GM21390 (cell line): ENCODE measurements around the gene TNFSF4.
"Not testable (repeated sequence)": the region's sequence is repeated elsewhere in the genome, so short reads cannot be mapped to it uniquely, and the experiment has no call there.

Experiments used
- ATAC-seq: cut with Tn5 transposase; IDR thresholded peaks from one replicate; pipeline ENCODE4 v1.9.1; 2021; ENCODE audit not compliant: unreplicated experiment

TNFSF4 gene

DNA sequence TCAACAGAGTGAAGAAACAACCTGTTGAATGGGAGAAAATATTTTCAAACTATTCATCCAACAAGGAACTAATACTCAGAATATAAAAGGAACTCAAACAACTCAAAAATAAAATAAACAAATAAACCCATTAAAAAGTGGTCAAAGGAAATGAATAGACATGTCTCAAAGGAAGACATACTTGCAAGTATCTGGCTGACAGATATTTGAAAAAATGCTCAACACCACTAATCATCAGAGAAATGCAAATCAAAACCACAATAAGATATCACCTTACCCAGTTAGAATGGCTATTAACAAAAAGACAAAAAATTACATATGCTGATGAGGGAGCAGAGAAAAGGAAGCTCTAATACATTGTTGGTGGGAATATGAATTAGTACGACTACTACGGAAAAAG lies 38.2 kb downstream of the TNFSF4 start:
- no peak for ATAC-seq

DNA sequence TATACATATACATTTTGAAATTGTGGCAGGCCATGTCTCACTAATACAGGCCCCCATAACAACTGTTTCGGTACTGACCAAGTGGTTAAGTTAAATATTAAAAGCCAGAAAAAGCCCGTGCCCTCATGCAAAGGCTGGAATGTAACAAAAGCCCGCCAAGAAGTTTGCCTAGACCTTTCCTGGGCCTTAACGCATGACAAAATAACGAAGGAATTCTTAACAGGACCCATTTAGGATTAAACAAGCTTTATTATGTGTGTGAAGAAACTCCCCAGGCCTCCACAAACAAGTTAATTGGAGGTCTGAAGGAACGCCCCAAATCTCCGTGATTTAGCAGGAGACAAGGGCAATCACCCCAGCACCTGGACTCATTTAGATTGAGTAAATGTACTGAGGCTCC lies 42.4 kb downstream of the TNFSF4 start:
- no peak for ATAC-seq

- no peak for ATAC-seq
Measured at GRCh38 chr1:173164178-173164577, 43.0 kb downstream of the TNFSF4 start.

DNA sequence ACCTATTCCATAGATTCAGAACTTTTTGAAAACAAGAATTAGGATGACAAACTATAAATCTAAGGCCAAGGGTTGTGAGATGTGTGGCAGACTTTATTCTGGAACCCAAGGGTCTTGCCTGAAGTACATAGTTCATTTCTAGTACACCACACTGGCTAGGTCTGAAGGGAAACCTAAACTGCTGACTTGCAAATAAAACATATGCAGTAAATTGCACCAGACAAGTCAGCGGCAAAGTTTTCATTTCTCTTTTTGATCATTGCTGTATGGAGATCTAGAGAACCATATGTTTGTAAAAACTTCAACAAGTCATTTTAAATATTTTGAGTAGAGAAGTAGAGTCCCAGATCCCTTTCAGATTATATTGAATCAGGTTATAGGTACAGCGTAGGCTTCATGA lies 43.9 kb downstream of the TNFSF4 start:
- no peak for ATAC-seq

- ATAC-seq, result no peak
Measured at GRCh38 chr1:173162601-173163000, 44.5 kb downstream of the TNFSF4 start.

DNA sequence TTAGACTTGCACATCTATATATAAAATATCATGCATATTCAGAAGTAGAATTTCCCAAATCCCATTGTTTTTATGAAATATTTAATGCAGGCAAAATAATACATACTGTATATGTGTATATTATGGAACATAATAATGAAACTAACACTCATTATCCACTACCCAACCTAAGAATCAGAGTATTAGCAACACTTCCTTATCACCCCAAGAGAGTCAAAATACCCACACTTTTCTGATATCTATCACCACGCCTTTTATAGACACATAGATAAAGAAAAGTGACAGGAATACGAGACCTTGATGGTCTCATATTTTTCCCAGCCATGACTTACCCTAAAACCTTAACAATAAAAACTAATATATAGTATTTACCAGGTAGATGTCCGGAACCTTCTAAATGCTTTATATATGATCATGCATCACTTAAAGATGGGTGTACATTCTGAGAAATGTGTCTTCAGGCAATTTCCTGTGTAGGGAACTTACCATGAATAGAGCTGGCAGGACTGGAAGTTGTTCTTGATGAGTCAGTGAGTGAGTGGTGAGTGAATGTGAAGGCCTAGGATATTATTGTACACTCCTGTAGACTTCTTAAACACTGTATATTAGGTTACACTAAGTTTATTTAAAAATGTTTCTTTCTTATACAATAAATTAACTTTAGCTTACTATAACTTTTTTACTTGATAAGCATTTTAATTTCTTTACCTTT lies 45.5 kb downstream of the TNFSF4 start:
- no peak for ATAC-seq

GRCh38 chr1:173153964-173154363 lies 53.2 kb downstream of the TNFSF4 start:
- not testable (repeated sequence) for ATAC-seq

GRCh38 chr1:173153503-173153902 lies 53.6 kb downstream of the TNFSF4 start:
- ATAC-seq, result no peak

DNA sequence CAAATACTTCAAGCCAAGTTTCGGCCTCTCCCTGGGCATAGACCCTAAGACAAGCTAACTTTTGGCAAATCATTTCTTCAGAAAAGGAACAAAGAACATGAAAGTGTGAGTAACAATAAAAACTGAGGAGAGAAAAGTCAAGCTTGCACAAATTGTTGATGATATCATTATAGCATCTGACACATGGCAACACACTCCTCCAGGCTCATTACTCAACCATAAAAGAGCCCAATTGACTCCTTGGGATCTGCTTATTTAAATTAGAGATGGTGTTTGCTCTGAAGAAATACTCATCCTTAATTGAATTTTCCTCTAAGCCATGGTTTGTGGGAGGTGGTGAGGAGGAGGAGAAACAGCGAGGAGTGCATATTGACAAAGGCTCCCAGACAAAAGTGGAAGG lies 54.5 kb downstream of the TNFSF4 start:
- no peak for ATAC-seq

DNA sequence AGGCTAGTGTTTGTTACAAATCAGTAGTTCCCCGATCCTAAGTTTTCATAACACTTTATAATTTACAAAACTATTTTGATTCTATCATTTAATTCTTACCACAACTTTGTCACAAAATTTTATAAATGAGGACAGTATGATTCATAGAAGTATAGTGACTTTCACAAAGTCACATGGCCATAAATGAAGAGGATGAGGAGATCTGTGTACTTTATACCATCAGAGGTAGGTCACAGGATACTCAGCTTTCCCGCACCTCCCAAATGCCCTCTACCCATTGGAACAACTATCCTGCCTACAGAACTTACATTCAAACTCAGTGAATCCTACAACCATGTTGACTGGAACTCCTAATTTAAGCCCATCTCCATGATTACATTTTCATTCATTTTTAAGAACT lies 56.3 kb downstream of the TNFSF4 start:
- ATAC-seq, result no peak

DNA sequence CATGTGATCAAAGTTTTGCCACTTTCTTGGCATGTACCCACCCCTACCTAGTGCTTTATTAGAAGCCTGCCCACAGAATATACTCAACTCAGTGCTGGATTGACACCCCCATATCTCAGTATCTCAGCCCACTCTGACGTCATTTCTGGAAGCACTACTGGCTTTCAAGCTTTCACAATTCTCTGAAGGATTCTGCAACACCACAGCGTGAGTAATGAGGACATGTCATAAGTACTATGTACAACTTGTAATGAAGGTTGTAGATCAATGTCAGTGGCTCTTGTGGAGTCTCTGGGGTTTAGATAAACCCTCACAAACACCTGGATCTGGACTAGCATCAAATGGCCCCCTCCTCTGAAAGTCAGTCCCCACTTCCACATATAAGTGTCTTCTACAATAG lies 57.2 kb downstream of the TNFSF4 start:
- no peak for ATAC-seq

DNA sequence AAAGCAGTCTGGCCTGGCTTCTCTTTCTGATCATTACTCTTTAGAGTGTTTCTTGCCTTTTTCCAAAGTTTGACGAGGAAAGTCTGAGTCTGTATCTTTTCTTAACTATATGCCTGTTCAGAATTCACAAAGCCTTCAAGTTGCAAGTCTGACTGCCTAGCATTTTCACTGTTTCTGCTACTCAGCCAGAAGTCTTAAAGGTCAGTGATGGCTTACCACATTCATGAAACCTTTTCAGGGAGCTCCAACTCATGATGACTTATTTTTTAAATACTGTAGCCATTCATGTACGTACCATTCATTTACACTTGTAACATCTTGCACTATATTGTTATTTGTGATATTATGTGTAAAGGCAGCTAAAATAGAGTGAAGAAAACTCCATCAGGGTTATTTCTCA lies 58.2 kb downstream of the TNFSF4 start:
- ATAC-seq, result no peak

DNA sequence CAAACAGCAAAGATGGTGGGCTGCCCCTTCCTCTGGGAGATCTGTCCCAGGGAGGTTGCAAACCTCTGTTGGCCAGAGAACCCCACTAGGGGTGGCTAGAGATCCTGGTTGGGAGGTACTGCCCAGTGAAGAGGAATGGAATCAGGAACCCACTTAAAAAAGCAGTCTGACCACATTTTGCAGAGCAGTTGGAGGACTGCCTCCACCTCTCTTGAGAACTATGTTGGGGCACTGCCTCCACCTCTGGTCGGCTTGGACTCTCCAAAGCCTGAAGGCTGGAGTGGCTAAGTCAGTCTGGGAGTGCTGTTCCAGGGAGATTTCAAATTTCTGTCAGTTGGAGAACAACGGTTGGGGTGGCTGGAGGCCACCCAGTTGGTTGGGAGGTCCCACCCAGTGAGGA lies 58.6 kb downstream of the TNFSF4 start:
- no peak for ATAC-seq

DNA sequence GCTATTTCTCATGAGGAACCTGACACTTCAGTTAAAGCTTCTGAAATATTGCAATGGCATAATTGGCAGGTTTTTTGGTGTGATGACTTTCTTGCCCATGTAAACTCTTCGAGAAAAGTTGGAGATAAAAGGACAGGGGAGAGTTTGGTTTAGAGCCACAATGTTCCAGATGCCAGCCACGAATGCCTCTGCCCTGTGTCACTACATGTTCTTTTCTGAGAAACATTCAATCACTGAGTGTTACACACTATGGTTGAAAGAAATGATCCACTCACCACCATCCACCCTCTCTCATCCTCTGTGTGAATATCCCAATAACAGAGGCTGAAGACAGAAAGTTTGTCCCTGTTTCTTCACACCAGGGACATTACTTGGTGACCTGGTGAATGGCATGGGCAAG lies 66.4 kb downstream of the TNFSF4 start:
- ATAC-seq, result no peak

DNA sequence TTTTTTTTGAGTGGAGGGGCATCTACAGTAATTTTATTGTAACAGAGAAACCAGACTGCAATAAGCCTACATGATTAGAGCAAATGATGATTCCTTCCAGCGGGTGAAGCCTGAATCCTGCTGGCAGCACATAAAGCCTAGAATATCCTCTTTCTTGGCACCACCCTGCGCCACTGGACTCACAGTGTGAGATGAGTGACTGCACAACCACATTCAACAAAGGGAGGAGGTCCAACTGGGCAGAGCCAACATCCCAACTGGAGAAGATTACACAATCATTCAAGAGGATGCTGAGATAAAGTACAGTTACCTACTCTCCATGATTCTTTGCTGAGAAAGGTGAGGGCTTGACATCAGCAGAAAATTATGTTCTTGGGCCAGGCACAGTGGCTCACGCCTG lies 67.4 kb downstream of the TNFSF4 start:
- ATAC-seq, result no peak

- no peak for ATAC-seq
Measured at GRCh38 chr1:173137107-173137706, 69.9 kb downstream of the TNFSF4 start.

DNA sequence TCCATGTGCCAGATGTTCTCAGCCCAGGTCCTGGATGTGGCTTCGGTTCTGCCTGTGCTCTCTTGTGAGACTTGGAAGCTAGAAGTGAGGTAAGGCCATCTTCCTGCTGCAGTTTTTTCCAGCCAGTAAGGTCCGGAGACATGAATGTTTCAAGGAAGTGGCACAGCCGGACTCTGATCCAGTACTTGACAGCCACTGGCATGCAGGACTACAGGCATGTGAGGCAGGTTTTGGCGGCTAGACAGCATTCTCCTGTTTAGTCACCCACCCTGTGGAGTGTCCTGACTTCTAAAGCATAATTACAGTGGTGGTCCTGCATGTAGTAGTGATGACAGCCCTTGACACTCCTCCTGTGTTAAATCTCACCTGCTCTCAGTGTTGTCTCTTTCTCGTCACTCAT lies 72.3 kb downstream of the TNFSF4 start:
- no peak for ATAC-seq

DNA sequence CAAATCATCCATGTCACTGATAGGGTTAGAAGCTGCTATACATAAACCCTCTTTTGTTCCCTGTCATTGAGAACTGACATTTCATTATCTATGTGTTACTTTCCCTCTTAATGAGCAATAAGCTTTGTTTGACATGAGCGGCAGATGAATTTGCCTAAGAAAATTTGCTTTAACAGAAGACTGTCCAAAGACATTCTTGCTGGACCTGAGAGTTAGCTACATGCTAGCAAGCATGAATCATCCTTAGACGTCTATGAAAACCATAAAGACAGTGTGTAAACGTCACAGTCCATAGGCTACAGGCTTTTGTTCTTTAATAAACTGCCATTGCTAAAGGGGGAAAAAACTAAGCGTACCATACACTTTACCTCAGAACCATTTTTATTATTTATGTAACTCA lies 73.1 kb downstream of the TNFSF4 start:
- no peak for ATAC-seq
